Measurements from ENCODE around the gene PITX2. TPM values are rescaled to one million over a fixed set of nuclear protein-coding genes. Genes with fewer than 3 reads are reported as not detected.
A peak's percentile ranks its signal among the peaks of the same experiment; 100 is the strongest.

The PITX2 gene
- total RNA-seq = not detected

GRCh38 chr4:110622841-110623717, at the start of gene PITX2:
TSS of gene PITX2 (minus strand) at chr4:110623077. CDS start at chr4:110622460, 617 bp downstream.
- H3K27ac Mint-ChIP-seq = no peak within 1 kb of the TSS

GRCh38 chr4:110671679-110672078, 48.8 kb upstream of the PITX2 start:
- H3K4me1 Mint-ChIP-seq (ENCODE audit: low read depth in 2 of 2) = no peaks in the 10 kb centered on the region
- H3K4me3 Mint-ChIP-seq = no peak overlapping the region
- H3K9me3 Mint-ChIP-seq = no peaks in the 10 kb centered on the region
- H3K27me3 Mint-ChIP-seq = no peaks in the 10 kb centered on the region
- no peak overlapping the region for H3K27ac Mint-ChIP-seq
- H3K36me3 Mint-ChIP-seq = no peaks in the 10 kb centered on the region
- DNase-seq (ENCODE audit: low spot score) (no peak), ATAC-seq (no peak)

More at GRCh38 chr4:110622841-110623717, at the start of gene PITX2:
- H3K4me3 Mint-ChIP-seq = peak within 1 kb of the TSS; percentile 44
- peak; percentile 67 for DNase-seq (ENCODE audit: low spot score)
- H3K36me3 Mint-ChIP-seq = peaks cover 22% of the 10 kb centered on the region
- peaks cover 7% of the 10 kb centered on the region for H3K9me3 Mint-ChIP-seq
- peak; percentile 87 to 92 for ATAC-seq
- peaks cover 0 to 6% of the 10 kb centered on the region in 2 donors for H3K4me1 Mint-ChIP-seq (ENCODE audit: low read depth in 2 of 2)
- H3K27me3 Mint-ChIP-seq = peaks cover 66 to 78% of the 10 kb centered on the region in 2 donors

GRCh38 chr4:110669663-110670062, 46.8 kb upstream of the PITX2 start:
- no peaks in the 10 kb centered on the region for H3K36me3 Mint-ChIP-seq
- H3K4me3 Mint-ChIP-seq = no peak overlapping the region
- no peak for ATAC-seq
- no peaks in the 10 kb centered on the region for H3K27me3 Mint-ChIP-seq
- no peaks in the 10 kb centered on the region for H3K4me1 Mint-ChIP-seq (ENCODE audit: low read depth in 2 of 2)
- no peak for DNase-seq (ENCODE audit: low spot score)
- H3K9me3 Mint-ChIP-seq = no peaks in the 10 kb centered on the region
- no peak overlapping the region for H3K27ac Mint-ChIP-seq

GRCh38 chr4:110668463-110669235, 45.8 kb upstream of the PITX2 start:
- no peak overlapping the region for H3K27ac Mint-ChIP-seq
- DNase-seq (ENCODE audit: low spot score) (no peak), ATAC-seq (no peak)
- H3K4me3 Mint-ChIP-seq = no peak overlapping the region
- no peaks in the 10 kb centered on the region for H3K9me3 Mint-ChIP-seq
- no peaks in the 10 kb centered on the region for H3K36me3 Mint-ChIP-seq
- no peaks in the 10 kb centered on the region for H3K4me1 Mint-ChIP-seq (ENCODE audit: low read depth in 2 of 2)
- no peaks in the 10 kb centered on the region for H3K27me3 Mint-ChIP-seq

- DNase-seq (ENCODE audit: low spot score) (no peak), ATAC-seq (no peak)
- H3K27ac Mint-ChIP-seq = no peak overlapping the region
- H3K27me3 Mint-ChIP-seq = no peaks in the 10 kb centered on the region
- no peaks in the 10 kb centered on the region for H3K4me1 Mint-ChIP-seq (ENCODE audit: low read depth in 2 of 2)
- no peak overlapping the region for H3K4me3 Mint-ChIP-seq
- no peaks in the 10 kb centered on the region for H3K36me3 Mint-ChIP-seq
- H3K9me3 Mint-ChIP-seq = no peaks in the 10 kb centered on the region
Measured at GRCh38 chr4:110667670-110668069, 44.8 kb upstream of the PITX2 start.

GRCh38 chr4:110666030-110666429, 43.2 kb upstream of the PITX2 start:
- no peak overlapping the region for H3K27ac Mint-ChIP-seq
- no peaks in the 10 kb centered on the region for H3K36me3 Mint-ChIP-seq
- DNase-seq (ENCODE audit: low spot score) = no peak
- H3K27me3 Mint-ChIP-seq = peaks cover 3% of the 10 kb centered on the region in 2 donors
- H3K4me3 Mint-ChIP-seq = no peak overlapping the region
- ATAC-seq = no peak
- H3K4me1 Mint-ChIP-seq (ENCODE audit: low read depth in 2 of 2) = no peaks in the 10 kb centered on the region
- H3K9me3 Mint-ChIP-seq = no peaks in the 10 kb centered on the region

GRCh38 chr4:110663738-110664444, 41.0 kb upstream of the PITX2 start:
- Mint-ChIP-seq H3K27ac (no peak overlapping the region), H3K4me1 (ENCODE audit: low read depth in 2 of 2) (no peaks in the 10 kb centered on the region), H3K36me3 (no peaks in the 10 kb centered on the region), H3K4me3 (no peak overlapping the region), H3K27me3 (peaks cover 3 to 8% of the 10 kb centered on the region in 2 donors), H3K9me3 (no peaks in the 10 kb centered on the region)
- peak in 1 of 2 donors; percentile 20 for ATAC-seq
- no peak for DNase-seq (ENCODE audit: low spot score)

- H3K27ac Mint-ChIP-seq = no peak overlapping the region
Measured at GRCh38 chr4:110663206-110663605, 40.3 kb upstream of the PITX2 start.

GRCh38 chr4:110660755-110661154, 37.9 kb upstream of the PITX2 start:
- no peaks in the 10 kb centered on the region for H3K9me3 Mint-ChIP-seq
- DNase-seq (ENCODE audit: low spot score) (no peak), ATAC-seq (no peak)
- H3K4me3 Mint-ChIP-seq = no peak overlapping the region
- no peak overlapping the region for H3K27ac Mint-ChIP-seq
- H3K36me3 Mint-ChIP-seq = no peaks in the 10 kb centered on the region
- peaks cover 3 to 16% of the 10 kb centered on the region in 2 donors for H3K27me3 Mint-ChIP-seq
- H3K4me1 Mint-ChIP-seq (ENCODE audit: low read depth in 2 of 2) = no peaks in the 10 kb centered on the region

More at GRCh38 chr4:110663206-110663605, 40.3 kb upstream of the PITX2 start:
- no peaks in the 10 kb centered on the region for H3K4me1 Mint-ChIP-seq (ENCODE audit: low read depth in 2 of 2)
- H3K9me3 Mint-ChIP-seq = no peaks in the 10 kb centered on the region
- DNase-seq (ENCODE audit: low spot score) = no peak
- H3K27me3 Mint-ChIP-seq = peaks cover 3 to 8% of the 10 kb centered on the region in 2 donors
- ATAC-seq = no peak
- no peaks in the 10 kb centered on the region for H3K36me3 Mint-ChIP-seq
- H3K4me3 Mint-ChIP-seq = no peak overlapping the region

- peaks cover 3 to 7% of the 10 kb centered on the region in 2 donors for H3K27me3 Mint-ChIP-seq
- H3K36me3 Mint-ChIP-seq = no peaks in the 10 kb centered on the region
- H3K9me3 Mint-ChIP-seq = no peaks in the 10 kb centered on the region
- H3K4me1 Mint-ChIP-seq (ENCODE audit: low read depth in 2 of 2) = no peaks in the 10 kb centered on the region
- ATAC-seq = no peak
- no peak for DNase-seq (ENCODE audit: low spot score)
- H3K4me3 Mint-ChIP-seq = no peak overlapping the region
- H3K27ac Mint-ChIP-seq = no peak overlapping the region
Measured at GRCh38 chr4:110654254-110654635, 31.4 kb upstream of the PITX2 start.

GRCh38 chr4:110653321-110654253, 30.7 kb upstream of the PITX2 start:
- no peak overlapping the region for H3K27ac Mint-ChIP-seq

GRCh38 chr4:110644008-110644407, 21.1 kb upstream of the PITX2 start:
- DNase-seq (ENCODE audit: low spot score) = no peak
- no peak overlapping the region for H3K27ac Mint-ChIP-seq
- no peaks in the 10 kb centered on the region for H3K9me3 Mint-ChIP-seq
- peaks cover 38 to 68% of the 10 kb centered on the region in 2 donors for H3K27me3 Mint-ChIP-seq
- ATAC-seq = no peak
- no peak overlapping the region for H3K4me3 Mint-ChIP-seq
- H3K36me3 Mint-ChIP-seq = peaks cover 4% of the 10 kb centered on the region
- H3K4me1 Mint-ChIP-seq (ENCODE audit: low read depth in 2 of 2) = no peaks in the 10 kb centered on the region

More at GRCh38 chr4:110653321-110654253, 30.7 kb upstream of the PITX2 start:
- ATAC-seq (no peak), DNase-seq (ENCODE audit: low spot score) (no peak)
- Mint-ChIP-seq H3K4me3 (no peak overlapping the region), H3K36me3 (no peaks in the 10 kb centered on the region), H3K27me3 (peaks cover 3 to 7% of the 10 kb centered on the region in 2 donors), H3K9me3 (no peaks in the 10 kb centered on the region), H3K4me1 (ENCODE audit: low read depth in 2 of 2) (no peaks in the 10 kb centered on the region)

GRCh38 chr4:110643096-110643495, 20.2 kb upstream of the PITX2 start:
- Mint-ChIP-seq H3K27ac (no peak overlapping the region), H3K4me3 (no peak overlapping the region), H3K27me3 (peaks cover 45 to 77% of the 10 kb centered on the region in 2 donors), H3K36me3 (peaks cover 4% of the 10 kb centered on the region), H3K9me3 (no peaks in the 10 kb centered on the region), H3K4me1 (ENCODE audit: low read depth in 2 of 2) (no peaks in the 10 kb centered on the region)
- no peak for DNase-seq (ENCODE audit: low spot score)
- ATAC-seq = no peak
